Osteoblast (primary cell): ENCODE results near the gene BDH1. TPM values are rescaled to one million over a fixed set of nuclear protein-coding genes. Genes with fewer than 3 reads are reported as not detected.

Experiments used
- DNase-seq: peaks from one replicate; pipeline ENCODE4 v3.0.0; 2011; ENCODE audit warnings: low spot score, mixed read lengths; ENCODE audit not compliant: insufficient read length; ENCODE audit errors: missing footprints
- H2AFZ ChIP-seq: 2 replicates; pipeline ENCODE4 v1.6.0; 2011; ENCODE audit warnings: mild to moderate bottlenecking, low read length
- H3K27ac ChIP-seq: 2 replicates; pipeline ENCODE4 v1.5.1; 2011; ENCODE audit warnings: mild to moderate bottlenecking, low read depth, low read length, moderate library complexity
- H3K27me3 ChIP-seq: 2 replicates; pipeline ENCODE4 v1.6.0; 2012; ENCODE audit warnings: mild to moderate bottlenecking, control low read depth, inconsistent platforms, low read length, moderate library complexity; ENCODE audit not compliant: insufficient read depth
- H3K36me3 ChIP-seq: 2 replicates; pipeline ENCODE4 v1.5.1; 2011; ENCODE audit warnings: mild to moderate bottlenecking, low read length, control low read depth, moderate library complexity; ENCODE audit not compliant: insufficient read depth
- H3K4me1 ChIP-seq: 2 replicates; pipeline ENCODE4 v1.5.1; 2011; ENCODE audit warnings: mild to moderate bottlenecking, low read length, control low read depth, moderate library complexity; ENCODE audit not compliant: insufficient read depth
- H3K4me2 ChIP-seq: 2 replicates; pipeline ENCODE4 v1.6.0; 2011; ENCODE audit warnings: mild to moderate bottlenecking, low read length; ENCODE audit not compliant: insufficient read depth
- H3K4me3 ChIP-seq: fragments of 200-600 bp; sonication (generic); 3 replicates; pipeline ENCODE4 v1.5.1; 2012; ENCODE audit warnings: mild to moderate bottlenecking, low read length, inconsistent platforms; ENCODE audit not compliant: insufficient read depth
- H3K79me2 ChIP-seq: 2 replicates; pipeline ENCODE4 v1.6.0; 2012; ENCODE audit warnings: mild to moderate bottlenecking, low read length, control low read depth, inconsistent platforms; ENCODE audit not compliant: insufficient read depth
- H3K9me3 ChIP-seq: 2 replicates; pipeline ENCODE4 v1.5.1; 2011; ENCODE audit warnings: low read depth, low read length, control low read depth
- H4K20me1 ChIP-seq: 2 replicates; pipeline ENCODE4 v1.6.0; 2012; ENCODE audit warnings: mild to moderate bottlenecking, low read length, control low read depth; ENCODE audit not compliant: insufficient read depth
- total RNA-seq: library from RNA; depleted of rRNA; stranded (reverse); fragments of >200 nt; gene quantifications from 2 replicates; pipeline ENCODE4 v1.2.3, GENCODE V29; 2012
- TF ChIP-seq, protein P1 (sequence below): IDR thresholded peaks from 2 replicates; pipeline ENCODE4 v1.5.1; 2011; ENCODE audit warnings: mild to moderate bottlenecking, low read depth, low read length, moderate library complexity; ENCODE audit errors: extremely low read depth

Gene BDH1
- total RNA-seq, 1 donor: 5.8 TPM

DNA sequence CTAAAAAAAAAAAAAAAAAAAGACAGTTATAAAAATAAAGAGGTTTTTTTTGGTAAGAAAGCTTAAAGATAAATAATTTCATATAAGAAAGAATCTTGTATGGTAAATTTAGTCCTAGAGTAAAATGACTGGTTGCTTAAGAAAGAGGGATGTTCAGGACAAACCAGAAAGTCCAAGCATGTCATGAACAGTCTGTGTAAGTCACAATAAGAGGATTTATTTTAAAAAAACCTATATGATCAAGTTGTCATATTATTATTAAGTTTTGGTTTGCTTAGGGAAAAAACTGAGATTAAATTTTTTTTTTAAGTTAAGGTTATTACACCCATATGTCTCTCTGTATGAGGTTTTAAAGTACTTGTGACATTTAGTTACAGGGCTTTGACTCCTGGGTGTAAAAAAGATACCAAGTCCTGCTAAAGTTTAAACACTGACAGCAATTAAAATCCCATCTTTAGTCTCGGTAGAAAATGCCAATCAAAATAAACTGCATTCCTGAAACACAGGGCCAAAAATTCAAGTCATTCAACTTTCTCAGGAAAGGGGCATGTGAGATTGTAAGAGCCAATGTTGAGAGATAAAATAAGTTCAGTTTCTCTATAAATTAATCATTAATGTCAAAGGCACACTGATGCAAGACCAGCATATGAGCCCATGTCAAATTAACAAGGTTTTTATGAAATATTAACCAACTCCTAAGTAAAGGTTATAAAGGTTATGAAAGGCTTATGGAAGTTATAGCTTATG, 8.5 kb upstream of the BDH1 start:
- DNase-seq: no peak
- Histone ChIP-seq H3K4me1 (no peaks in the 10 kb centered on the region), H3K36me3 (no peaks in the 10 kb centered on the region), H2AFZ (no peak overlapping the region), H3K9me3 (no peaks in the 10 kb centered on the region), H3K4me3 (no peak overlapping the region), H3K4me2 (no peak overlapping the region), H3K79me2 (no peaks in the 10 kb centered on the region), H3K27me3 (peaks cover 10% of the 10 kb centered on the region), H3K27ac (no peak overlapping the region), H4K20me1 (no peaks in the 10 kb centered on the region)
- TF ChIP-seq, protein P1, sequence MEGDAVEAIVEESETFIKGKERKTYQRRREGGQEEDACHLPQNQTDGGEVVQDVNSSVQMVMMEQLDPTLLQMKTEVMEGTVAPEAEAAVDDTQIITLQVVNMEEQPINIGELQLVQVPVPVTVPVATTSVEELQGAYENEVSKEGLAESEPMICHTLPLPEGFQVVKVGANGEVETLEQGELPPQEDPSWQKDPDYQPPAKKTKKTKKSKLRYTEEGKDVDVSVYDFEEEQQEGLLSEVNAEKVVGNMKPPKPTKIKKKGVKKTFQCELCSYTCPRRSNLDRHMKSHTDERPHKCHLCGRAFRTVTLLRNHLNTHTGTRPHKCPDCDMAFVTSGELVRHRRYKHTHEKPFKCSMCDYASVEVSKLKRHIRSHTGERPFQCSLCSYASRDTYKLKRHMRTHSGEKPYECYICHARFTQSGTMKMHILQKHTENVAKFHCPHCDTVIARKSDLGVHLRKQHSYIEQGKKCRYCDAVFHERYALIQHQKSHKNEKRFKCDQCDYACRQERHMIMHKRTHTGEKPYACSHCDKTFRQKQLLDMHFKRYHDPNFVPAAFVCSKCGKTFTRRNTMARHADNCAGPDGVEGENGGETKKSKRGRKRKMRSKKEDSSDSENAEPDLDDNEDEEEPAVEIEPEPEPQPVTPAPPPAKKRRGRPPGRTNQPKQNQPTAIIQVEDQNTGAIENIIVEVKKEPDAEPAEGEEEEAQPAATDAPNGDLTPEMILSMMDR: no peak

DNA sequence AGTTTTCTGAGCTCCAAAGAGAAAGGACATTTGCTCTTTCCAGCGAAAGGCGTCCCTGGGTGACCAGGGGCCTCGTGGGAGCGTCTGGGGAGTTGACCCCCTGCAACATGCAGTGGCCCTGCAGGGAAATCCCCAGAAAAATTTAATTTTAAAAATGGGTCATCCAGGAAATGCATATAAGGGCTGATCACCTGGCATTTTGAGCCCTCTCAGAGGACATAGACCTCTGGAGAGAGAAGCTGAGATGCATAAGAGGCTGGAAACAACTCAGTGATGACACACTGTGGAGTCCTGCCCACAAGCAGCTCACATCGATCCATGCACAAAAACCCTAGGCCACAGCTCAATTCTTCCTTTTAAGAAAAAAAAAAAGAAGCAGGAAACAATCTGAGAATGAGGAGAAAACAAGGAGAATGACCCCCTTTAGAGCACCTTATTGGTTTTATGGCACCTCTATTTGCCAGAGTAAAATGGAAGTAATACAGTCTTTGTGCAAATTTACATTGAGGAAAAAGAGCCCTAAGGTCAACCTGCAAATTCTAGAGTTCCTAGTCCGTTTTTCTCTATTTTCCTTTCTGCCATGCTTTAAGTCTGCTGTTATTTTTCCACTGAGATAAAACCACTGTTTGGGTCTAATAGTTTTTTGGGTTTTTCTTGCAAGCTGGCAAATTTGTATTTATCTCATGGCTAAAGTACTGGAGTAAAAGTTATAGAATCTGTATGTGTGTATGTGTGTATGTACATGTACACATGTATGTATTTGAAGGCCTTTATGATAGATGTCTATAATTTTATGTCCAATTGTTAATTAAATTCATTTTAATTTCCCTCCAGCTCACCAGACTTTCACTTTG, 6.9 kb upstream of the BDH1 start:
- no peaks in the 10 kb centered on the region for H3K4me1 ChIP-seq

DNA sequence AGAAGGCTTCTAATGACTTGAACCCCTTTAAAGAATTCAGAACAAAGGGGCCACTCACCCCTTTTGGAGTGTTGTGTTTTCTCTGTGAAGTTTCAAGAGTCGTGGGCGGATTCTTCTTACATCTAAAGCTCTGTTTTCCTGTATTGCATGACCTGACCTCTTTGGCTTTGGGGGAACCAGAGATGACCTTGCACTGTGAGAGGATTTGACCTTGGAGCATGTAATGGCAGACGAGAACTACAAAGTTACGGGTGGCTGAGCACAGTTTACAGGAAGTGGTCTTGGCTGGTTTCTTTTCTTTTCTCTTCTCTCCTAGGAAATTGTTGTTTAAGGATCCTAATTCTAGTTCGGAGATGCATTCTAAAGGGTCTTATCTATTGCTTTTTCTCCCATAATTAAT, 6.2 kb upstream of the BDH1 start:
- Histone ChIP-seq H3K9me3 (no peaks in the 10 kb centered on the region), H3K27ac (no peak overlapping the region), H3K36me3 (no peaks in the 10 kb centered on the region), H3K79me2 (no peaks in the 10 kb centered on the region), H4K20me1 (no peaks in the 10 kb centered on the region), H2AFZ (no peak overlapping the region), H3K27me3 (peaks cover 29% of the 10 kb centered on the region), H3K4me3 (no peak overlapping the region), H3K4me1 (no peaks in the 10 kb centered on the region), H3K4me2 (no peak overlapping the region)
- TF ChIP-seq, protein P1: no peak
- no peak for DNase-seq

More for the DNA sequence above, 6.9 kb upstream of the BDH1 start:
- no peaks in the 10 kb centered on the region for H3K9me3 ChIP-seq
- H3K4me3 ChIP-seq: no peak overlapping the region
- H3K4me2 ChIP-seq: no peak overlapping the region
- TF ChIP-seq, protein P1: no peak
- H3K27me3 ChIP-seq: peaks cover 23% of the 10 kb centered on the region
- H2AFZ ChIP-seq: no peak overlapping the region
- no peaks in the 10 kb centered on the region for H4K20me1 ChIP-seq
- H3K36me3 ChIP-seq: no peaks in the 10 kb centered on the region
- H3K79me2 ChIP-seq: no peaks in the 10 kb centered on the region
- H3K27ac ChIP-seq: no peak overlapping the region
- DNase-seq: no peak

DNA sequence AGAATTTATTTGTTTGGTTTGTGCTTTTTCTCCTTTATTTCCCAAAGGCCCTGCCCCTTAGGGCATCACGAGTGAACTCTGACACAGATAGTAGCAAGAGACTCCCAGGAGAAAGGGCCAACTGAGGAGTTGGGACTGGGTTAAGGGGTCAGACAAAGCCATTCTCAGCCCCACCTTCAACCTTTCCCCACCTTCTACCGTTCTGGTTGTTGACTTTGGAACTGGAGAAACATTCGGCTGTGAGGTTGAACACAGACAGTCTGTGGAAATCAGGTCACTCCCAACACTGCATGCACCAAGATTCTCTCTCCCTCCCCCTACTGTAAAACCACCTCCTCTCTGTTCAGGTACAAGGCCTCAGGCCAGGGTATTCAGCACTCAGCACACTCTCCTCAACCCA, 3.9 kb upstream of the BDH1 start:
- no peak overlapping the region for H2AFZ ChIP-seq
- H3K27me3 ChIP-seq: peaks cover 44% of the 10 kb centered on the region
- no peak overlapping the region for H3K4me2 ChIP-seq
- no peaks in the 10 kb centered on the region for H3K36me3 ChIP-seq
- H4K20me1 ChIP-seq: no peaks in the 10 kb centered on the region
- H3K4me3 ChIP-seq: no peak overlapping the region
- no peaks in the 10 kb centered on the region for H3K9me3 ChIP-seq
- H3K79me2 ChIP-seq: no peaks in the 10 kb centered on the region
- no peak for DNase-seq
- TF ChIP-seq, protein P1: no peak
- peaks cover 9% of the 10 kb centered on the region for H3K4me1 ChIP-seq
- no peak overlapping the region for H3K27ac ChIP-seq
